ENCODE results near the gene VPS37C.

DNA sequence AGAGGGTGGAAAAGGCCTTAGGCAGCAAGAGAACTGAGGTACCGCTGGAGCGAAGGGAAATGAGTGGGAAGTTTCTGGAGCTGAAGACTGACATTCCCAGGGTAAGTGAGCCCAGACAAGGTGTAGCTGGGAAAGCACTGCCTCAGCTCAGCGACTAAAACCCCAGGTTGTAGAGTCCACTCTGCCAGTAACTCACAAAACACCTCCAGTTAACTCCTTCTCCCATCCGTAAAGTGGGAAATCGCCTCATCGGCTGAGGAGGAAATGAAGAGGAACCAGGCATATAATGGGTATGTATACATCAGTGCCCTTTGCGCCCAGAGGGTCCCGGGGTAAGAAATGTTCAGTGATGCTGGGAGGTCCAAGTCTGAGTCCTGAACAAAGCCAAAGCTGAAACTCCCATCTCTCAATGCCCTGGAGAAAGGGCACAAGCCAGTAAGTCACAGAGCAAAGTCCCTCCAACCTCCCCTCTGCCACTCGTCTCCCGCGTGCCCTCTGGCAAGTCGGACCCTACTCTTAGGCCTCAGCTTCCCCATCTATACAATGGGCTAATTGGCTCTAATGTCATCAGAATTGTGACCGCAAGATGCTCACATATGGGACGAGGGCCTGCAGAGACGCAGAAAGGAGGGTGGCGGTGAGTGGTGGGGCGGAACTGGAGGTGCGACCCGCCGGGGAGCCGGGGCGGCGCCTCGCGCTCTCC lies 588 bp downstream of the VPS37C start:
- TF ChIP-seq, protein P1, sequence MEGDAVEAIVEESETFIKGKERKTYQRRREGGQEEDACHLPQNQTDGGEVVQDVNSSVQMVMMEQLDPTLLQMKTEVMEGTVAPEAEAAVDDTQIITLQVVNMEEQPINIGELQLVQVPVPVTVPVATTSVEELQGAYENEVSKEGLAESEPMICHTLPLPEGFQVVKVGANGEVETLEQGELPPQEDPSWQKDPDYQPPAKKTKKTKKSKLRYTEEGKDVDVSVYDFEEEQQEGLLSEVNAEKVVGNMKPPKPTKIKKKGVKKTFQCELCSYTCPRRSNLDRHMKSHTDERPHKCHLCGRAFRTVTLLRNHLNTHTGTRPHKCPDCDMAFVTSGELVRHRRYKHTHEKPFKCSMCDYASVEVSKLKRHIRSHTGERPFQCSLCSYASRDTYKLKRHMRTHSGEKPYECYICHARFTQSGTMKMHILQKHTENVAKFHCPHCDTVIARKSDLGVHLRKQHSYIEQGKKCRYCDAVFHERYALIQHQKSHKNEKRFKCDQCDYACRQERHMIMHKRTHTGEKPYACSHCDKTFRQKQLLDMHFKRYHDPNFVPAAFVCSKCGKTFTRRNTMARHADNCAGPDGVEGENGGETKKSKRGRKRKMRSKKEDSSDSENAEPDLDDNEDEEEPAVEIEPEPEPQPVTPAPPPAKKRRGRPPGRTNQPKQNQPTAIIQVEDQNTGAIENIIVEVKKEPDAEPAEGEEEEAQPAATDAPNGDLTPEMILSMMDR (IDR thresholded peaks at IDR 0.05), result no peak
- TF ChIP-seq POLR2A (IDR thresholded peaks at IDR 0.05), result no peak
